AG09319 (cell line): ENCODE measurements around the gene PPARGC1A.

Source experiments
- DNase-seq: peaks from one replicate; pipeline ENCODE4 v3.0.0-alpha.2; 2010; ENCODE audit warnings: low read depth; ENCODE audit errors: extremely low read depth
- CTCF ChIP-seq: IDR thresholded peaks from 2 replicates; pipeline ENCODE4 v1.5.1; 2011; ENCODE audit warnings: low read depth, mild to moderate bottlenecking, inconsistent platforms, low read length, moderate library complexity

PPARGC1A gene

DNA sequence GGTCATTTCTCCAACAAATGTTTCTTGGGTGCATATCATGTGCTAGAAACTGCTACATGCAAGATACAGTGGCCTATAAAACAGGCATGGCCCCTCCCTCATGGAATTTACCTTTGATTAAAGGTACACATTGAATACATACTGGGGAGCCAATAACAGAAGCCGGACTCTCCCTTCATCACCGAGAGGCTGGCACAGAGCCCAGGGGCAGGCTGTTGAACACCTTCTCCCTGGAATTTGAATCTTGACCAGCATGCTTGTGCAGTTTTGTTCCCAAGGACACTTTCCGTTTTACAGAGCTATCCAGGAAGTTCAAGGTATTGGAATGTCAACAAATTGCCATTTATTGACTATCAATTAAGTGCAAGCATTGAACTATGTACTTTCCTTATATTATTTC lies 33.2 kb downstream of the PPARGC1A start:
- DNase-seq: no peak
- TF ChIP-seq CTCF: no peak

DNA sequence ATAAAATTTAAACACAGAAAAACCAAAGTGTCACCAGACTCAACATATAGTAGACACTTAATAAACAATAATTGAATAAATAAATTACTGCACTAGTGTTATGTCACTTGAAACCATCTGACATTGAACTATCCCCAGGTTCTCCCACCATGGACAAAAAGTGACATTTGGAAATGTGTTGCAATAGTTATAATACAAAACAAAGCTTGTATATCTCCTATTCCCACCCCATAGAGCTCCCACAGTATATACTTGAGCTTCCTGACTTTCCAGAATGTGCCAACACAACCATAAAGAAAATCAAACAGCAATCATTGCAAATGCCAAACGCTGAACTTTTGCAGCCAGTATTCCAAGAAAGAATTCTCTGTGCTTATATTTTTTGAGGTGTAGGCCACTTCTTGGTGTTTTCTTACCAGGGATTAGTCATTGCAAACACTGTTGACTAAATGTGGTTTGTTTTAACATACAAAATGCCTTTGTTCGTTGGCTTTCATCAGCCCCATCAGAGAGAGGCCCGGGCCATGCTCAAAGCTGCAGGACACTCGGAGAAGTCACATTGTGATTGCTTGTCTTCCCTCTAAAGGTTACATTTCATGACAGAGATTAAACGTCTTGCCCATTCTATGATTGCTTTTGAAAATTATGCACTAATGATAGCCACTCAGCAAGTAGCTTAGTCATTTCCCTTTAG lies 33.8 kb downstream of the PPARGC1A start:
- no peak for DNase-seq
- no peak for TF ChIP-seq CTCF

DNA sequence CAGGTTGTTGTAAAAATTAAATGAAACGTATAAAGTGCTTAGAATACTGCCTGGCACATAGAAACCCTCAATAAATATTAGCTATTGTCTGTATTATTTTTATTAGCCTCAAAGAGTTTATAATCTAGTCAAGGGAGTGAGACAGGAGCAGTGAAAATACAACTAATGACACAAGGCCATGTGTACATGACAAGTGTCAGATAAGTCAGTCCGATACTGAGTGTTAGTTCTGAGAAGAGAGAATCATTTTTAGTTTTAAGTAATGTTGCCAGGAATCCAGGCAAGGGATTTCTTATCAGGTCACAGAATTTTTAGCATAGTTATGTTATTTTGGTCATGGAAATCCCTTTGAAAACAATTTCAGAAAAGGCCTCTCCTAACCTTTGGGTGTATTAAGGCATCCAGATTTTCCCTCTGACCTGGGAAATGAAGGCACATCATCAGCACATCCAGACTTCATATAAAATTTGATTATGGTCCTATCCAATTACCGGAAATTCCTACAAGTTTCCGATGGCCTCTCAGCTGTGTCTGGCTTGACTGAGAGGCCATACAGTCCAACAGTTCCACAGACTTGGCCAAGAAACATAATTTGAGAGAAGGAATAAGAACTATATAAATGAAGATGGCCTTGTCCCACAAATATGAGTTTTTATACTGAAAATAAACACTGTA lies 35.7 kb downstream of the PPARGC1A start:
- DNase-seq: no peak
- no peak for TF ChIP-seq CTCF

DNA sequence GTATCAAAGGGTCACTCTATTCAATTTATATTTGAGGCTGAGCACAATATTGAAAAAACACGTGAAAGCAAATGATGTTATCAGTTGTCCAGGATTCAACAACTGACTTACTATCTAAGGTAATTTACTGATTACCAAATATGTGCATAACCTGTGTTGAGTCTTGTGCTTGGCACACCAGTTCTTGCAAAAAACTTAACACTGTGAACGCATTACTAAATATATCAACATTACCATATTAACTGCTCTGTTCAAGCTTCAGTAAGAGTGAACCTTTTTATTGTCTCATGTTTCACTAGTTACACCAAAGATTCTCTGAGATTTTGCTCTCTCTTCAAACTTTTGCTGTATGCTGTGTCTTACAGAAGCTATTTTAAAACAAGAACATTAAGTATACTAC lies 38.4 kb downstream of the PPARGC1A start:
- no peak for DNase-seq
- TF ChIP-seq CTCF: no peak

DNA sequence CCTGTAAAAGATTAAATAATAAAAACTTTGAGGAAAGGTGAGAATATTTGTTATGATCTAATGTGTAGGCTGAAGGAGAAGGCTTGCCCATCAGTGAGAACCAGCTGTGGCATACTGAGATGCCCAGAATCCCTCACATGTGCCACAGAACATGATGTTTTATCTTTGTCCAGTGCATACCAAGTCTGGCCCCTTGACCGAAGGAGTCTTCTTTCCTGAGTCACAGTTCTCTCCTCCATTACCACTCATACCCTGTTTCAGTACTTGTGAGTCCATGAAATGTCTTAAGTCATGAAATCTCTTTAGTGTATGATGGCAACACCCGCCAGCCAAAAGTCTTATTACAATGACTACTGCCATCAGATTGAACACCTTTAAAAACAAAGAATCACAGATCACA lies 42.7 kb downstream of the PPARGC1A start:
- DNase-seq: no peak
- TF ChIP-seq CTCF: no peak

GRCh38 chr4:23844961-23845360 lies 44.9 kb downstream of the PPARGC1A start:
- DNase-seq: no peak
- no peak for TF ChIP-seq CTCF

- no peak for TF ChIP-seq CTCF
- no peak for DNase-seq
Observed at GRCh38 chr4:23839279-23839678, 50.6 kb downstream of the PPARGC1A start.
